Keratinocyte (primary cell): Measurements from ENCODE around the gene ADGRV1. TPM values are rescaled to one million over a fixed set of nuclear protein-coding genes. Genes with fewer than 3 reads are reported as not detected.
A peak's percentile ranks its signal among the peaks of the same experiment; 100 is the strongest.

Experiments used
- DNase-seq: peaks from one replicate; pipeline ENCODE4 v3.0.0-alpha.2; 2011; ENCODE audit warnings: low read depth, missing footprints, low spot score
- FAIRE-seq: peaks from 2 replicates; lab custom pipeline; 2011; peaks lifted over from hg19 to GRCh38; lab: Jason Lieb, UNC
- H2AFZ ChIP-seq: 2 replicates; pipeline ENCODE4 v1.6.0; 2012; ENCODE audit warnings: low read length, control low read depth, inconsistent platforms; ENCODE audit not compliant: control insufficient read depth
- H3K27ac ChIP-seq: 2 replicates; pipeline ENCODE4 v1.5.1; 2011; ENCODE audit warnings: low read length; ENCODE audit not compliant: control insufficient read depth, insufficient read depth
- H3K27me3 ChIP-seq: 3 replicates; pipeline ENCODE4 v1.6.0; 2011; ENCODE audit warnings: low read length; ENCODE audit not compliant: control insufficient read depth, insufficient read depth; ENCODE audit errors: extremely low read depth
- H3K36me3 ChIP-seq, 2 experiments: 2 replicates in 1 of 2; 3 replicates in 1 of 2; pipeline ENCODE4 v1.5.1; 2011; ENCODE audit warnings: low read length in 2 of 2, mild to moderate bottlenecking in 1 of 2; ENCODE audit not compliant: control insufficient read depth in 2 of 2, insufficient read depth in 2 of 2; ENCODE audit errors: extremely low read depth in 1 of 2
- H3K4me1 ChIP-seq: 3 replicates; pipeline ENCODE4 v1.5.1; 2011; ENCODE audit warnings: low read length; ENCODE audit not compliant: control insufficient read depth, insufficient read depth; ENCODE audit errors: extremely low read depth
- H3K4me2 ChIP-seq: 3 replicates; pipeline ENCODE4 v1.6.0; 2011; ENCODE audit warnings: low read depth, low read length; ENCODE audit not compliant: control insufficient read depth, insufficient read depth; ENCODE audit errors: extremely low read depth
- H3K4me3 ChIP-seq, 3 experiments: fragments of 200-600 bp in 1 of 3; sonication (generic) in 1 of 3; 2 replicates in 2 of 3; 3 replicates in 1 of 3; pipeline ENCODE4 v1.5.1; 2011 to 2016; ENCODE audit warnings: low read length in 3 of 3, mild to moderate bottlenecking in 3 of 3, control low read depth in 2 of 3, inconsistent platforms in 1 of 3, low read depth in 1 of 3, mixed read lengths in 1 of 3, mixed run types in 1 of 3, moderate library complexity in 1 of 3; ENCODE audit not compliant: control insufficient read depth in 2 of 3, insufficient read depth in 2 of 3; ENCODE audit errors: extremely low read depth in 1 of 3
- H3K79me2 ChIP-seq: 2 replicates; pipeline ENCODE4 v1.6.0; 2012; ENCODE audit warnings: low read length; ENCODE audit not compliant: control insufficient read depth, insufficient read depth
- H3K9ac ChIP-seq: 3 replicates; pipeline ENCODE4 v1.6.0; 2011; ENCODE audit warnings: low read length; ENCODE audit not compliant: control insufficient read depth, insufficient read depth; ENCODE audit errors: extremely low read depth
- H3K9me1 ChIP-seq: 3 replicates; pipeline ENCODE4 v1.6.0; 2011; ENCODE audit warnings: low read length; ENCODE audit not compliant: control insufficient read depth, insufficient read depth; ENCODE audit errors: extremely low read depth
- H3K9me3 ChIP-seq: 2 replicates; pipeline ENCODE4 v1.5.1; 2012; ENCODE audit warnings: low read depth, low read length; ENCODE audit not compliant: control insufficient read depth
- H4K20me1 ChIP-seq: 3 replicates; pipeline ENCODE4 v1.6.0; 2011; ENCODE audit warnings: low read length; ENCODE audit not compliant: control insufficient read depth, insufficient read depth; ENCODE audit errors: extremely low read depth
- EZH2 ChIP-seq: IDR thresholded peaks from one replicate; pipeline ENCODE4 v1.6.1; 2012; ENCODE audit warnings: inconsistent platforms, mild to moderate bottlenecking, low read length, moderate library complexity
- dilution Hi-C: fragments of 300-500 bp; cut with MboI; formaldehyde crosslinking; loops from one replicate; pipeline ENCODE4 v1.7.0; 2020; ENCODE audit warnings: low sequenced_read_pairs; ENCODE audit not compliant: extremely low pct_ligation_motif_present
- polyA plus RNA-seq, 5 experiments: library from polyadenylated mRNA; depleted of rRNA in 3 of 5; stranded (reverse) in 3 of 5; stranded (forward) in 1 of 5; unstranded in 1 of 5; fragments of >200 nt; gene quantifications; 1 replicate in 1 of 5; 2 replicates in 3 of 5; 3 replicates in 1 of 5; pipeline versions ENCODE4 v1.2.1 to v1.2.3, GENCODE V29; 2011 to 2012; ENCODE audit warnings: missing spikeins in 2 of 5, low read depth in 1 of 5, low replicate concordance in 1 of 5
- TF ChIP-seq, protein P1 (sequence below), 3 experiments: IDR thresholded peaks in 1 of 3; conservative IDR thresholded peaks in 1 of 3; optimal IDR thresholded peaks in 1 of 3; 2 replicates in 2 of 3; 3 replicates in 1 of 3; pipeline versions ENCODE3 to v1.5.1; 2011; ENCODE audit warnings: low read length in 3 of 3, mild to moderate bottlenecking in 3 of 3, moderate library complexity in 2 of 3, control low read depth in 1 of 3, inconsistent platforms in 1 of 3; ENCODE audit not compliant: insufficient read depth in 2 of 3; ENCODE audit errors: extremely low read depth in 1 of 3

The ADGRV1 gene
- polyA plus RNA-seq, 1 donor (not counting 4 experiments of a cell fraction or from before 2014, with no cell fraction given) = 0.05 TPM

- DNase-seq = no peak
- H3K4me3 ChIP-seq = no peak overlapping the region
- no peak overlapping the region for H3K27ac ChIP-seq
- H3K9me3 ChIP-seq = no peaks in the 10 kb centered on the region
- peak overlapping the region; percentile 94 for H3K4me2 ChIP-seq
- H3K27me3 ChIP-seq = peaks cover 4% of the 10 kb centered on the region
- H3K79me2 ChIP-seq = peaks cover 34% of the 10 kb centered on the region
- FAIRE-seq = no peak
- TF ChIP-seq EZH2 = no peak
- TF ChIP-seq, protein P1, sequence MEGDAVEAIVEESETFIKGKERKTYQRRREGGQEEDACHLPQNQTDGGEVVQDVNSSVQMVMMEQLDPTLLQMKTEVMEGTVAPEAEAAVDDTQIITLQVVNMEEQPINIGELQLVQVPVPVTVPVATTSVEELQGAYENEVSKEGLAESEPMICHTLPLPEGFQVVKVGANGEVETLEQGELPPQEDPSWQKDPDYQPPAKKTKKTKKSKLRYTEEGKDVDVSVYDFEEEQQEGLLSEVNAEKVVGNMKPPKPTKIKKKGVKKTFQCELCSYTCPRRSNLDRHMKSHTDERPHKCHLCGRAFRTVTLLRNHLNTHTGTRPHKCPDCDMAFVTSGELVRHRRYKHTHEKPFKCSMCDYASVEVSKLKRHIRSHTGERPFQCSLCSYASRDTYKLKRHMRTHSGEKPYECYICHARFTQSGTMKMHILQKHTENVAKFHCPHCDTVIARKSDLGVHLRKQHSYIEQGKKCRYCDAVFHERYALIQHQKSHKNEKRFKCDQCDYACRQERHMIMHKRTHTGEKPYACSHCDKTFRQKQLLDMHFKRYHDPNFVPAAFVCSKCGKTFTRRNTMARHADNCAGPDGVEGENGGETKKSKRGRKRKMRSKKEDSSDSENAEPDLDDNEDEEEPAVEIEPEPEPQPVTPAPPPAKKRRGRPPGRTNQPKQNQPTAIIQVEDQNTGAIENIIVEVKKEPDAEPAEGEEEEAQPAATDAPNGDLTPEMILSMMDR (optimal IDR thresholded peaks at IDR 0.05 in 1 of 3, IDR thresholded peaks at IDR 0.05 in 1 of 3, conservative IDR thresholded peaks at IDR 0.05 in 1 of 3; ENCODE audit: extremely low read depth in 1 of 3, insufficient read depth in 2 of 3, low read length in 3 of 3) = no peak
- H2AFZ ChIP-seq = no peak overlapping the region
- no peaks in the 10 kb centered on the region for H4K20me1 ChIP-seq
- H3K9me1 ChIP-seq = no peaks in the 10 kb centered on the region
- no peak overlapping the region for H3K9ac ChIP-seq
- H3K36me3 ChIP-seq = no peaks in the 10 kb centered on the region
- dilution Hi-C loops = no loop called here
- H3K4me1 ChIP-seq = peaks cover 16% of the 10 kb centered on the region
Measured at GRCh38 chr5:90530736-90531487, 27.7 kb upstream of the ADGRV1 start.

DNA sequence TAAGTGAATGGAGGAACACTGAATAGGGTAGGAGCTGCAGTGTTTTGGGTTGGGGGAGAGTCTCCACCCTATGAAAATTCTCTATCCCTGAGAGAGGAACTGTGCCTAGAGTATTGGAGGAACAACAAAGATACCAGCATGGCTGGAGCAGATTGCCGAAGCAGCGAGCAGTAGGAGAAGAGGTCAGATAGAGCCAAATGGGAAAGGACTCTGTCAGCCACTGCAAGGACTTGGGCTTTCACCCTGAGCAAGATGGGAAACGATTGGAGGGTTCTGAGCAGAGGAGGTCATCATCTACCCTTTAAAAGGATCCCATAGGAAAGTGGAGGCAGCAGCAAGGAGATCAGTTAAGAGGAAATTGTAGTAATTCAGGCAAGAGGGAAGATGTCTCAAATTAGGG is 24.8 kb upstream of the ADGRV1 start:
- Histone ChIP-seq H2AFZ (no peak overlapping the region), H3K36me3 (no peaks in the 10 kb centered on the region), H4K20me1 (no peaks in the 10 kb centered on the region), H3K9me3 (no peaks in the 10 kb centered on the region), H3K4me2 (no peak overlapping the region), H3K27me3 (peaks cover 4% of the 10 kb centered on the region), H3K4me3 (no peak overlapping the region), H3K9me1 (no peaks in the 10 kb centered on the region), H3K79me2 (peaks cover 6% of the 10 kb centered on the region), H3K27ac (no peak overlapping the region), H3K4me1 (peaks cover 5% of the 10 kb centered on the region), H3K9ac (no peak overlapping the region)
- FAIRE-seq = no peak
- no peak for TF ChIP-seq EZH2
- TF ChIP-seq, protein P1 (optimal IDR thresholded peaks at IDR 0.05 in 1 of 3, IDR thresholded peaks at IDR 0.05 in 1 of 3, conservative IDR thresholded peaks at IDR 0.05 in 1 of 3; ENCODE audit: extremely low read depth in 1 of 3, insufficient read depth in 2 of 3, low read length in 3 of 3) = no peak
- dilution Hi-C loops = no loop called here
- no peak for DNase-seq
